Neuronal stem cell (in vitro differentiated cells): Measurements from ENCODE around the gene STK32B.
A peak's percentile ranks its signal among the peaks of the same experiment; 100 is the strongest.

Experiments
- DNase-seq: peaks from one replicate; pipeline ENCODE4 v3.0.0-alpha.2; 2013; ENCODE audit warnings: low spot score
- H2AFZ ChIP-seq: one replicate; pipeline ENCODE4 v1.6.1; 2013; ENCODE audit warnings: mild to moderate bottlenecking, low read length, inconsistent platforms
- H2AK5ac ChIP-seq: 2 replicates; pipeline ENCODE4 v1.6.1; 2013; ENCODE audit warnings: low read depth, mild to moderate bottlenecking, inconsistent platforms, low read length, moderate library complexity, mixed read lengths
- H2BK120ac ChIP-seq: 2 replicates; pipeline ENCODE4 v1.6.1; 2013; ENCODE audit warnings: low read depth, mild to moderate bottlenecking, inconsistent platforms, low read length, moderate library complexity, mixed read lengths
- H2BK12ac ChIP-seq: one replicate; pipeline ENCODE4 v1.6.1; 2013; ENCODE audit warnings: low read length, inconsistent platforms
- H2BK15ac ChIP-seq: 2 replicates; pipeline ENCODE4 v1.6.1; 2013; ENCODE audit warnings: mild to moderate bottlenecking, low read length, inconsistent platforms, mixed read lengths
- H2BK5ac ChIP-seq: one replicate; pipeline ENCODE4 v1.6.1; 2013; ENCODE audit warnings: inconsistent platforms, mild to moderate bottlenecking, low read length, moderate library complexity
- H3K14ac ChIP-seq: one replicate; pipeline ENCODE4 v1.6.1; 2013; ENCODE audit warnings: low read length, inconsistent platforms
- H3K18ac ChIP-seq: 2 replicates; pipeline ENCODE4 v1.6.1; 2013; ENCODE audit warnings: low read length, inconsistent platforms
- H3K23ac ChIP-seq: 2 replicates; pipeline ENCODE4 v1.6.1; 2013; ENCODE audit warnings: low read depth, mild to moderate bottlenecking, mixed read lengths, low read length, inconsistent platforms; ENCODE audit not compliant: poor library complexity
- H3K27ac ChIP-seq: replicated peaks from 3 replicates; pipeline ENCODE4 v1.5.1; 2013; ENCODE audit warnings: low read length, inconsistent platforms
- H3K27me3 ChIP-seq, 3 experiments: 2 replicates each; pipeline ENCODE4 v1.6.1; 2013; ENCODE audit warnings: low read length in 3 of 3, mild to moderate bottlenecking in 2 of 3, inconsistent platforms in 1 of 3, low read depth in 1 of 3, mixed read lengths in 1 of 3, moderate library complexity in 1 of 3; ENCODE audit not compliant: control insufficient read depth in 3 of 3, insufficient read depth in 3 of 3
- H3K36me3 ChIP-seq, 2 donors: replicated peaks in 1 of 2; 2 replicates each; pipeline ENCODE4 v1.6.1; 2013; ENCODE audit warnings: low read length in 2 of 2; ENCODE audit not compliant: control insufficient read depth in 2 of 2, insufficient read depth in 2 of 2
- H3K4ac ChIP-seq: 2 replicates; pipeline ENCODE4 v1.6.1; 2013; ENCODE audit warnings: inconsistent platforms, mild to moderate bottlenecking, low read length, moderate library complexity
- H3K4me1 ChIP-seq, 2 donors: 1 replicate in 1 of 2; 2 replicates in 1 of 2; pipeline ENCODE4 v1.6.1; 2013; ENCODE audit warnings: low read length in 2 of 2, low read depth in 1 of 2; ENCODE audit not compliant: control insufficient read depth in 2 of 2, insufficient read depth in 1 of 2
- H3K4me2 ChIP-seq: one replicate; pipeline ENCODE4 v1.6.1; 2013; ENCODE audit warnings: mild to moderate bottlenecking, low read length, inconsistent platforms; ENCODE audit not compliant: insufficient read depth, poor library complexity, severe bottlenecking
- H3K4me3 ChIP-seq, 2 donors: 2 replicates each; pipeline ENCODE4 v1.5.1; 2013; ENCODE audit warnings: low read length in 2 of 2, mild to moderate bottlenecking in 2 of 2, inconsistent platforms in 1 of 2, moderate library complexity in 1 of 2
- H3K79me1 ChIP-seq: one replicate; pipeline ENCODE4 v1.6.1; 2013; ENCODE audit warnings: low read depth, mild to moderate bottlenecking, inconsistent platforms, low read length, moderate library complexity
- H3K9ac ChIP-seq: one replicate; pipeline ENCODE4 v1.6.1; 2013; ENCODE audit warnings: mild to moderate bottlenecking, low read depth, low read length, inconsistent platforms; ENCODE audit not compliant: poor library complexity
- H3K9me3 ChIP-seq, 2 donors: replicated peaks in 1 of 2; 2 replicates each; pipeline versions ENCODE3 to v1.6.1; 2013; ENCODE audit warnings: low read length in 2 of 2, mild to moderate bottlenecking in 2 of 2, inconsistent platforms in 1 of 2, low read depth in 1 of 2, mixed read lengths in 1 of 2, moderate library complexity in 1 of 2; ENCODE audit not compliant: control insufficient read depth in 2 of 2, insufficient read depth in 1 of 2
- H4K8ac ChIP-seq: one replicate; pipeline ENCODE4 v1.6.1; 2013; ENCODE audit warnings: low read depth, mild to moderate bottlenecking, inconsistent platforms, low read length, moderate library complexity
- H4K91ac ChIP-seq: one replicate; pipeline ENCODE4 v1.6.1; 2013; ENCODE audit warnings: low read length, low read depth, mild to moderate bottlenecking, inconsistent platforms; ENCODE audit not compliant: poor library complexity
- WGBS, 2 donors: extraction: QIAGEN DNeasy Blood & Tissue Kit; methylation state at CpG; one replicate each; pipeline ENCODE4 v1.1.7; 2013; ENCODE audit warnings: missing lambda C conversion rate in 2 of 2, mixed read lengths in 1 of 2; ENCODE audit not compliant: insufficient read length in 2 of 2, insufficient replicate concordance in 1 of 2; ENCODE audit errors: extremely low coverage in 2 of 2; 5-methylcytosine and 5-hydroxymethylcytosine counted together

The STK32B gene

DNA sequence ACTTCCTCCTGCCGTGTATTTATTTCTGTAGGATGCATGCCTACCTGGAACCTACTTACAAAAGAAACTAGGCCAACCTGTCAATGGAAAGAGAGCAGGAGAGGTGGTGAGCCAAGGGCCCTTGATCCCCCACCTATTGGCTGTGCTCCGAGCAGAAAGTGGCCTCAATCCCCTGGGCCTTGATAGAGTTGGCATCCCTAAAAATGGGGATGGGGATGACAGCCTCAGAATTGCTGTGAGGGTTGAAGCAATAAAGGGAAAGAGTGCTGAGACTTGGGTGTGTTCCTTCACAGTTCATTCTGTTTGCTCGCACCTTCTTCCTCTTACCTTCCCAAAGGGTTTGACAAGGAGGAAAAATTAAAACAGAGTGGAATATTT is 314.7 kb downstream of the STK32B start:
- H2BK120ac ChIP-seq, result no peak overlapping the region
- H2AFZ ChIP-seq, result no peak overlapping the region
- no peak overlapping the region for H3K4me2 ChIP-seq
- no peak overlapping the region for H3K4me3 ChIP-seq
- H3K79me1 ChIP-seq, result no peaks in the 10 kb centered on the region
- no peak overlapping the region for H2BK12ac ChIP-seq
- no CpG with 5 or more reads among the region's 3 CpGs for WGBS, 2 donors
- H3K9me3 ChIP-seq, result no peaks in the 10 kb centered on the region
- peaks cover 0 to 7% of the 10 kb centered on the region in 2 donors for H3K4me1 ChIP-seq
- no peak overlapping the region for H2BK15ac ChIP-seq
- no peak overlapping the region for H3K9ac ChIP-seq
- H3K18ac ChIP-seq, result no peak overlapping the region
- H4K8ac ChIP-seq, result no peak overlapping the region
- no peak overlapping the region for H3K4ac ChIP-seq
- no peak overlapping the region for H2AK5ac ChIP-seq
- H4K91ac ChIP-seq, result no peak overlapping the region
- H3K14ac ChIP-seq, result no peak overlapping the region
- no peaks in the 10 kb centered on the region for H3K27me3 ChIP-seq
- no peak overlapping the region for H3K23ac ChIP-seq
- peak overlapping the region; percentile 19 for H3K27ac ChIP-seq
- no peak for DNase-seq
- H2BK5ac ChIP-seq, result no peak overlapping the region
- no peaks in the 10 kb centered on the region for H3K36me3 ChIP-seq

GRCh38 chr4:5366421-5366820 is 315.1 kb downstream of the STK32B start:
- H2BK15ac ChIP-seq, result no peak overlapping the region
- H2BK12ac ChIP-seq, result no peak overlapping the region
- H3K14ac ChIP-seq, result no peak overlapping the region
- H3K18ac ChIP-seq, result no peak overlapping the region
- no peaks in the 10 kb centered on the region for H3K36me3 ChIP-seq
- H3K9me3 ChIP-seq, result no peaks in the 10 kb centered on the region
- no peak overlapping the region for H2BK120ac ChIP-seq
- H3K27me3 ChIP-seq, result no peaks in the 10 kb centered on the region
- no peak for DNase-seq
- H2BK5ac ChIP-seq, result no peak overlapping the region
- no peak overlapping the region for H2AK5ac ChIP-seq
- H3K4me1 ChIP-seq, result peaks cover 0 to 7% of the 10 kb centered on the region in 2 donors
- no peak overlapping the region for H3K9ac ChIP-seq
- H3K4ac ChIP-seq, result no peak overlapping the region
- H3K27ac ChIP-seq, result no peak overlapping the region
- no peak overlapping the region for H3K23ac ChIP-seq
- no peaks in the 10 kb centered on the region for H3K79me1 ChIP-seq
- no peak overlapping the region for H3K4me3 ChIP-seq
- no peak overlapping the region for H3K4me2 ChIP-seq
- no peak overlapping the region for H2AFZ ChIP-seq
- no peak overlapping the region for H4K91ac ChIP-seq
- no peak overlapping the region for H4K8ac ChIP-seq
- no CpG with 5 or more reads among the region's 6 CpGs for WGBS, 2 donors

- WGBS, 2 donors, result no CpG with 5 or more reads among the region's 3 CpGs
Measured at GRCh38 chr4:5368426-5368825, 317.1 kb downstream of the STK32B start.

GRCh38 chr4:5370286-5370685 is 319.0 kb downstream of the STK32B start:
- Histone ChIP-seq H2BK120ac (no peak overlapping the region), H3K4me1 (peaks cover 0 to 7% of the 10 kb centered on the region in 2 donors), H3K36me3 (no peaks in the 10 kb centered on the region), H4K91ac (no peak overlapping the region), H3K9me3 (no peaks in the 10 kb centered on the region), H3K27ac (no peak overlapping the region), H2BK15ac (no peak overlapping the region), H3K23ac (no peak overlapping the region), H3K14ac (no peak overlapping the region), H2BK5ac (no peak overlapping the region), H3K18ac (no peak overlapping the region), H3K27me3 (no peaks in the 10 kb centered on the region), H3K4me3 (no peak overlapping the region), H3K79me1 (no peaks in the 10 kb centered on the region), H3K4me2 (no peak overlapping the region), H3K4ac (no peak overlapping the region), H3K9ac (no peak overlapping the region), H4K8ac (no peak overlapping the region), H2AFZ (no peak overlapping the region), H2AK5ac (no peak overlapping the region), H2BK12ac (no peak overlapping the region)
- WGBS, 2 donors, result no CpG with 5 or more reads among the region's 2 CpGs
- no peak for DNase-seq

More at GRCh38 chr4:5368426-5368825, 317.1 kb downstream of the STK32B start:
- H3K4me1 ChIP-seq, result peaks cover 0 to 7% of the 10 kb centered on the region in 2 donors
- no peak overlapping the region for H4K91ac ChIP-seq
- no peaks in the 10 kb centered on the region for H3K36me3 ChIP-seq
- H2AFZ ChIP-seq, result no peak overlapping the region
- H2BK5ac ChIP-seq, result no peak overlapping the region
- no peak overlapping the region for H3K9ac ChIP-seq
- H3K9me3 ChIP-seq, result no peaks in the 10 kb centered on the region
- no peak overlapping the region for H3K23ac ChIP-seq
- no peak overlapping the region for H2BK120ac ChIP-seq
- H2BK12ac ChIP-seq, result no peak overlapping the region
- no peak overlapping the region for H3K27ac ChIP-seq
- H4K8ac ChIP-seq, result no peak overlapping the region
- H3K4me2 ChIP-seq, result no peak overlapping the region
- no peaks in the 10 kb centered on the region for H3K27me3 ChIP-seq
- no peak overlapping the region for H3K4me3 ChIP-seq
- no peak overlapping the region for H2BK15ac ChIP-seq
- H3K18ac ChIP-seq, result peak overlapping the region; percentile 63
- no peak overlapping the region for H3K4ac ChIP-seq
- DNase-seq, result no peak
- no peak overlapping the region for H2AK5ac ChIP-seq
- no peak overlapping the region for H3K14ac ChIP-seq
- no peaks in the 10 kb centered on the region for H3K79me1 ChIP-seq
